PC-9 (cell line): ENCODE data around the gene RNF168. TPM values are rescaled to one million over a fixed set of nuclear protein-coding genes. Genes with fewer than 3 reads are reported as not detected.

Experiments used
- BruUV-seq: library from RNA; stranded (reverse); fragments of 400-500 nt; replicated peaks from 2 replicates; lab custom pipeline; 2021; lab: Mats Ljungman, UMichigan
- CTCF ChIA-PET: fragments of 300-600 bp; sonication (Branson Sonifier 250); formaldehyde crosslinking; loops from one replicate; lab custom pipeline; 2022; ENCODE audit warnings: antibody characterized with exemption; lab: Charles Lee
- POLR2A ChIA-PET: fragments of 300-600 bp; sonication (Branson Sonifier 250); formaldehyde crosslinking; loops from one replicate; lab custom pipeline; 2022; ENCODE audit warnings: antibody characterized with exemption; ENCODE audit not compliant: unreplicated experiment; lab: Charles Lee
- DNase-seq, 2 experiments: peaks; one replicate each; pipeline versions ENCODE4 v3.0.0 to v3.0.0-alpha.2; 2015 to 2022; ENCODE audit warnings: mixed read lengths in 1 of 2
- H2AFZ ChIP-seq: fragments of 200-600 bp; sonication (generic); 2 replicates; pipeline ENCODE4 v1.8.1; 2017; ENCODE audit warnings: antibody characterized with exemption
- H3F3A ChIP-seq: fragments of 200-600 bp; sonication (generic); 2 replicates; pipeline ENCODE4 v1.8.1; 2017; ENCODE audit warnings: antibody characterized with exemption, mild to moderate bottlenecking, low read depth; ENCODE audit not compliant: insufficient read depth
- H3K27ac ChIP-seq: fragments of 200-600 bp; sonication (generic); 2 replicates; pipeline ENCODE4 v1.6.1; 2016; ENCODE audit warnings: mixed run types
- H3K27me3 ChIP-seq: fragments of 200-600 bp; sonication (generic); 2 replicates; pipeline ENCODE4 v1.6.1; 2016; ENCODE audit warnings: low read depth, mixed run types; ENCODE audit not compliant: insufficient read depth
- H3K36me3 ChIP-seq: fragments of 200-600 bp; sonication (generic); 2 replicates; pipeline ENCODE4 v1.6.1; 2016; ENCODE audit warnings: low read depth, mixed run types
- H3K4me1 ChIP-seq: fragments of 200-600 bp; sonication (generic); replicated peaks from 2 replicates; pipeline ENCODE4 v1.6.1; 2016; ENCODE audit warnings: mixed run types; ENCODE audit not compliant: insufficient read depth
- H3K4me2 ChIP-seq: fragments of 200-600 bp; sonication (generic); 2 replicates; pipeline ENCODE4 v1.6.1; 2017; ENCODE audit warnings: mixed run types
- H3K4me3 ChIP-seq: fragments of 200-600 bp; sonication (generic); 2 replicates; pipeline ENCODE4 v1.6.1; 2016; ENCODE audit warnings: mixed run types
- H3K79me2 ChIP-seq: fragments of 200-600 bp; sonication (generic); 2 replicates; pipeline ENCODE4 v1.6.1; 2017; ENCODE audit warnings: low read depth, mixed run types
- H3K9me2 ChIP-seq: fragments of 200-600 bp; sonication (generic); 2 replicates; pipeline ENCODE4 v1.8.1; 2017; ENCODE audit warnings: mild to moderate bottlenecking; ENCODE audit not compliant: insufficient read depth
- H3K9me3 ChIP-seq: fragments of 200-600 bp; sonication (generic); 2 replicates; pipeline ENCODE4 v1.8.1; 2016; ENCODE audit warnings: low read depth; ENCODE audit not compliant: insufficient read depth
- H4K20me1 ChIP-seq: fragments of 200-600 bp; sonication (generic); 2 replicates; pipeline ENCODE4 v1.8.1; 2017; ENCODE audit not compliant: insufficient read depth
- CTCF ChIP-seq: fragments of 200-600 bp; sonication (generic); conservative IDR thresholded peaks from 2 replicates; pipeline ENCODE4 v1.6.1; 2017; ENCODE audit warnings: mixed run types, antibody characterized with exemption, mild to moderate bottlenecking, moderate library complexity
- EZH2 ChIP-seq: fragments of 200-600 bp; sonication (generic); IDR thresholded peaks from 2 replicates; pipeline ENCODE4 v1.8.0; 2017; ENCODE audit warnings: antibody characterized with exemption, low read depth
- intact Hi-C: fragments of 100-400 bp; cut with micrococcal nuclease; formaldehyde crosslinking; loops from one replicate; pipeline ENCODE4 v1.10.0; 2022; ENCODE audit not compliant: unreplicated experiment
- total RNA-seq: library from RNA; stranded (reverse); gene quantifications from 2 replicates; pipeline ENCODE4 v1.2.3, GENCODE V29; 2021

Gene RNF168
- total RNA-seq, 1 experiment from 2014 or later = 60.6 TPM

GRCh38 chr3:196432137-196432879, 71.3 kb downstream of the RNF168 start, which contains the start of gene UBXN7:
Gene UBXN7, minus strand, starts transcription at chr3:196432427. Its CDS starts 28 bp downstream, at chr3:196432399.
- intact Hi-C loops = loop anchor here (2.0 kb wide), 1 partner anchor 94 kb away; the partner anchor contains the start of gene TM4SF19

GRCh38 chr3:196431181-196432136, 72.1 kb downstream of the RNF168 start:
- Histone ChIP-seq H3K27ac (peak overlapping the region; percentile 47), H3F3A (peaks cover 37% of the 10 kb centered on the region), H3K27me3 (no peaks in the 10 kb centered on the region), H3K9me3 (no peaks in the 10 kb centered on the region), H3K4me3 (peak overlapping the region; percentile 80), H3K4me1 (peaks cover 13% of the 10 kb centered on the region), H3K79me2 (peaks cover 58% of the 10 kb centered on the region), H3K36me3 (0 out of 2 replicates have a peak, but pooled peaks cover 4% of the 10 kb centered on the region), H2AFZ (peak overlapping the region; percentile 93), H3K4me2 (peak overlapping the region; percentile 99), H3K9me2 (no peaks in the 10 kb centered on the region), H4K20me1 (peaks cover 45% of the 10 kb centered on the region)
- POLR2A ChIA-PET = no interaction called here
- intact Hi-C loops = loop anchor here (2.0 kb wide), 1 partner anchor 93 kb away; the partner anchor contains the start of gene TM4SF19
- BruUV-seq = TSS peak; percentile 42
- no peak for TF ChIP-seq EZH2
- TF ChIP-seq CTCF = no peak
- peak; percentile 37 to 58 for DNase-seq
- CTCF ChIA-PET = interaction anchor here (1.1 kb wide), 1 partner anchor 91 kb away, joined by 3 read pairs; no protein-coding TSS in a partner anchor

More at GRCh38 chr3:196432137-196432879, 71.3 kb downstream of the RNF168 start, which contains the start of gene UBXN7:
- H3K9me2 ChIP-seq = no peaks in the 10 kb centered on the region
- BruUV-seq = no TSS peak
- peak; percentile 82 to 98 for DNase-seq
- CTCF ChIA-PET = interaction anchor here (0.5 to 1.1 kb wide), 6 partner anchors 21 to 992 kb away, joined by 3 to 12 read pairs (median 4); partner anchors contain the start of gene NCBP2
- no peaks in the 10 kb centered on the region for H3K9me3 ChIP-seq
- H2AFZ ChIP-seq = peak within 1 kb of the TSS; percentile 93
- TF ChIP-seq EZH2 = no peak
- TF ChIP-seq CTCF = no peak
- peak within 1 kb of the TSS; percentile 80 for H3K4me3 ChIP-seq
- peaks cover 37% of the 10 kb centered on the region for H3F3A ChIP-seq
- no peaks in the 10 kb centered on the region for H3K27me3 ChIP-seq
- H3K79me2 ChIP-seq = peaks cover 49% of the 10 kb centered on the region
- peak within 1 kb of the TSS; percentile 47 for H3K27ac ChIP-seq
- POLR2A ChIA-PET = interaction anchor here (0.6 to 0.8 kb wide), 4 partner anchors 78 to 236 kb away, joined by 3 to 9 read pairs (median 6); no protein-coding TSS in a partner anchor
- H3K36me3 ChIP-seq = 0 out of 2 replicates have a peak, but pooled peaks cover 4% of the 10 kb centered on the region
- H3K4me1 ChIP-seq = peaks cover 13% of the 10 kb centered on the region
- H4K20me1 ChIP-seq = peaks cover 37% of the 10 kb centered on the region
- peak within 1 kb of the TSS; percentile 99 for H3K4me2 ChIP-seq
